ENCODE results near the gene KCNJ8.
"Not testable (repeated sequence)": the region's sequence is repeated elsewhere in the genome, so short reads cannot be mapped to it uniquely, and the experiment has no call there.

Gene KCNJ8

GRCh38 chr12:21774358-21775132 lies at the start of gene KCNJ8:
Gene KCNJ8, minus strand, starts transcription at chr12:21774706. Its CDS starts 1,090 bp downstream, at chr12:21773616.
- no peak for DNase-seq

DNA sequence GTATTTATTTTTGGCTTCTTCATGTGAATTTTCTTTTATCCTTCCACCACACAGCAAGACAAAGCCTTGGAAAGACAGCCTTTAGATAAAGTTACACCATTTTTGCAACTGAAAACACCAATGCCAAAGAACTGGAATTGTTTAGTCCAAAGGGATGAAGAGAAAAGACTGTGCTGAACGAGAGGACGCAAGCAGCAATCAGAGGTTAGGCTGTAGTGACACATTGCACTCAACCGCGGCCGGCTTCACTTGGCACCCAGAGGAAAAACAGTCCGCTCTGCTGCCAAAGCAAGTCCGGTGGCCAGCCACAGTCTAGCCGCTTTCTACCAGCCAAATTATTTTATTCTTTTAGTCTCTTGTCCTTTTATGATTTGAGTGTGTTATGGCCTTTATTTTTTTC lies 49.1 kb upstream of the KCNJ8 start:
- no peak for DNase-seq

GRCh38 chr12:21819678-21820077 lies 45.2 kb upstream of the KCNJ8 start:
- DNase-seq = no peak

DNA sequence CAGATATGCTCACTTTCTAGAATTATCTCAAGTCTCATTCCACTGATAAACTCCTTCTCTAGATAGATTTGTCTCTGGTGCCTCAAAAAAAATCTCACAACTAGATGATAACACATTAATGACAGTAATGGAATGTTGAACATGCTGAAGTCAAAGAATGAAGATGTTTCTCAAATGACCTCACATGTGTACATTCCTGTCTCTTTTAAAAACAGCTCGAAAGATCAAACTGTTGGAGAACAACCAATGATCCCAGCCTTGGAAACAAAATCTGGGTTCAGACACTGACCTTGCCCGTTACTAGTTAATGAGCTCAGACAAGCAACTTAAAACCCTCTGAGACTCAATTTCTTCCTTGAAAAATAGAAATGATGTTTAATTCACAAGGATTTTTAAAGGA lies 44.7 kb upstream of the KCNJ8 start:
- no peak for DNase-seq

DNA sequence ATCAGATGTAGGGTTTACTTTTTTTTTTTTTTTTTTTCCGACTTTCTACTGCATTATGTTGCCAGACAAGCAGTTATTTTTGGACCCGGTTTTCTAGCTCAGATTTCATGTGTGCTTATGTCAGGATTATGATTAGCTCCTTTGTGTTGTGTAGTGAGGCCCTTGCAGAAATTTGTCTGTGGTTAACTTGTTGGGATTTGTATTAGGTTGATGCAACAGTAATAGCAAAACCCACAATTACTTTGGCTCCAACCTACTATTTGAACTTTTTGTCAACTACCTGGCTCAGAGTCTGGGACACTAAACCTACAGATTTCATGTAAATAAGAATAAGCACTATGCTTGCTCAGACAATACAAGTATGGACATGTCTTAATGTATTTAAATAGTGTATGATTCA lies 44.1 kb upstream of the KCNJ8 start:
- DNase-seq = no peak

DNA sequence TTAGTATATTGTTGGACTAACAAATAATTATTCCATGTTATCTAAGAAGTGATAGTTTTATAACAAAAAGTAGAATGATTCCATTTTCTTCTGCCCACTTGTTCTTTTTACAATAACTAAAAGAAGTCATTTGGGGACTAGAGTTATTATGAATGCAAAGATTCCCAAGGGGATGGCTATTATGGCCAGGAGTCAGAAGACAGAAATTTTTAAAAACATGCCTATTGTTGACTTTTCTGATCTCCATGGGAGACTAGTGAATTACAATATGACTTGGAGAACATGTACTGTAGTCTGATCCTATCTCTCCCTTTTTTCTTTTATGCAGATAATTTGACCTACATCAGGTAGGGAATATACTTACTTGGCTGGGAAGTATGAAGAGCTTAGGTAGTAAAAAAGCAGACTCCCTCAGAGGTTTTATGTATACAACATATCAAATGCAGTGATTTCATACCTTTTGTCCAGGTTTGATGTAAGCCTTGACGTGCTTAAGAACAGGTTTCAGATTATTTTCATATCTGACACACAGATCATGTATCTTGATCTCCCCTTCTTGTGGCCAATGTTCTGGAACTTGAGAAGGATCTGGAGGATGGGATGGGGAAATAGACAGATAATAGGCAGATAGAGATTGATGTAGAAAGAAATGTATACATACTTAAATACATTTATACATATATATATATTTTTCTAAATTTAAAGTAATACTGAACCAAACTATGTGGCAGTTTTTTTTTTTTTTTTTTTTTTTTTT lies 41.0 kb upstream of the KCNJ8 start:
- DNase-seq = no peak

DNA sequence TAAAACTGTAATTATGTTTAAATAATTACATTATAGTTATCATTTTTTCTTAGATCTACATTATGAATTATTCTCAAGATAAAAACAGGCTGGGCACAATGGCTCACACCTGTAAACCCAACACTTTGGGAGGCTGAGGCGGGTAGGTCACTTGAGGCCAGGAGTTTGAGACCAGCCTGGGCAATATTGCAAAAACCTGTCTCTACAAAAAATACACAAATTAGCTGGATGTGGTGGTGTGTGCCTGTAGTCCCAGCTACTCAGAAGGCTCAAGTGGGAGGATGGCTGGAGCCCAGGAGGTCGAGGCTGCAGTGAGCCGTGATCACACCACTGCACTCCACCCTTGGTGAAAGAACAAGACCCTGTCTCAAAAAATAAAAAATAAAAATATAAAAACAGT lies 40.3 kb upstream of the KCNJ8 start:
- no peak for DNase-seq

- DNase-seq = no peak
Observed at GRCh38 chr12:21814327-21814726, 39.8 kb upstream of the KCNJ8 start.

GRCh38 chr12:21813751-21814150 lies 39.2 kb upstream of the KCNJ8 start:
- DNase-seq = no peak

- no peak for DNase-seq
Observed at GRCh38 chr12:21813125-21813524, 38.6 kb upstream of the KCNJ8 start.

DNA sequence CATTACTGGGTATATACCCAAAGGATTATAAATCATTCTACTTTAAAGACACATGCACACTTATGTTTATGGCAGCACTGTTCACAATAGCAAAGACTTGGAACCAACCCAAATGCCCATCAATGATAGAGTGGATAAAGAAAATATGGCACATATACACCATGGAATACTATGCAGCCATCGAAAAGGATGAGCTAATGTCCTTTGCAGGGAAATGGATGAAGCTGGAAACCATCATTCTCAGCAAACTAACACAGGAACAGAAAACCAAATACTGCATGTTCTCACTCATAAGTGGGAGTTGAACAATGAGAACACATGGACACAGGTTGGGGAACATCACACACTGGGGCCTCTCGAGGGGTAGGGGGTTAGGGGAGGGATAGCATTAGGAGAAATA lies 37.8 kb upstream of the KCNJ8 start:
- DNase-seq = not testable (repeated sequence)

DNA sequence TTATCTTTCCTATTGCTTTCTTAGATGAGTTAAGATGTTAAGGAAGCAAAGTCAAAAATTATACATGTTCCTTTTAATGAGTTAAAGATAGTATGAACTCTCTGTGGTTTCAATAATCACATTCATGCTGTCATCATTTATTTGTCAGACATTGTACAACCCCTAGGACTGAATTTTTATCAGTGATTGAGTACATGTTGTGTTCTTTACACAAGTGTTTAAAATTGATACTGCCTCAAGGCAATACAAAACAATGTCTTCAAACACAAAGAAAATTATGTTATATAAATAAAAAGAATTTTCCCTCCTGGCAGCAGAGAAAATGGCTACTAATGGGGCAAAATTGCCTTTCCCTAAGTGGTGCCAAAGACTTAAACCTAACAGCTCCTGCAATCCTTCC lies 34.6 kb upstream of the KCNJ8 start:
- DNase-seq = no peak

- no peak for DNase-seq
Observed at GRCh38 chr12:21806255-21806654, 31.7 kb upstream of the KCNJ8 start.

DNA sequence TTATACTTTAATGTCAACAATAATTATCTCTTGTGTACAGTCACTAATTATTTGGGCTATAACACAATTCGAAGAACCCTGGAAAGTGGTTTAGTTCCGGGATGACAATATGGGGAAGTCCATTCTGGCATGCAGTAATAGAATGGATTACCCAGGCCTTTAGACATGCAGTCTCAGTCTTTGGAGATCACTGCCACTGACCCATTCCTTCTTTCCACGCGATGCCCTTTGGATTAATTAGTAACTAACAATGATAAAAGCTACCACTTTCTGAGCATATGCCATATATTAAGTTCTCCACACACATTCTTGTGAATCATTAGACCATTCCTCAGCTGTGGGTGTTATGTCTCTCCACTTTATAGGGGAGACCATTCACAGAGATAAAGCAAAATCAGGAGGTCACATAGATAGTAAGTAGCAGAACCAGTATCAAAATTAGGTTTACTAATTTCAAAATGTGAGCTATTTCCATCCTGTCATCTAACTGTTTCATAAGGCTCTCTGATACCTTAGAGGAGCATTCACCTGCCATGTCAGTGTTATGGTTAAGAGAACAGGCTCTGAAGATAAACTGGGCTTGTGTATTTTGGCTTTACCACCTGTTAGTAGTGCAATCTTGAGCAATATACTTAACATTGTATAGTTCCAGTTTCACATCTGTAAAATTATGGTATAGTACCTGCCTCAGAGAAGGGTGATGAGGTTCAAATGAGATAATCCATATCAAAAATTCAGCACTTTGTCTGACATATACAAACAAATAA lies 27.2 kb upstream of the KCNJ8 start:
- no peak for DNase-seq

DNA sequence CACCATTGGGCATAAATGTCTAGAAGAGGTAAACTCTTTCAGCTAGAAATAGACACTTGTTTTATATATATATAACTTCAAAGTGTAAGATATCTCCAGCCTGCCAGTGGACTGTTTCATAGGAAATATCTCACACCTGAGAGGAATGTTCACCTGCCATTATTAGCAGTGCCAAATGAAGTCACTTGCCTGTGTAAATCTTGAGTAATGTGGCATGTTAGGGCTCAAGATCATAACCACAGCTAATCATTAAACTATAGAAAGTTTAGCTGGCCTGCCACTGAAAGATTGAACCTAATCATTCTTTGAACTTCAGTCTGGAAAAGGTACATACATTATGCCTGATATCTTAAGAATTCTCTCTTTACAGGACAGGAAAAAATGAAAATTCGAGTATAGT lies 25.5 kb upstream of the KCNJ8 start:
- DNase-seq = no peak

GRCh38 chr12:21797539-21797938 lies 23.0 kb upstream of the KCNJ8 start:
- no peak for DNase-seq

DNA sequence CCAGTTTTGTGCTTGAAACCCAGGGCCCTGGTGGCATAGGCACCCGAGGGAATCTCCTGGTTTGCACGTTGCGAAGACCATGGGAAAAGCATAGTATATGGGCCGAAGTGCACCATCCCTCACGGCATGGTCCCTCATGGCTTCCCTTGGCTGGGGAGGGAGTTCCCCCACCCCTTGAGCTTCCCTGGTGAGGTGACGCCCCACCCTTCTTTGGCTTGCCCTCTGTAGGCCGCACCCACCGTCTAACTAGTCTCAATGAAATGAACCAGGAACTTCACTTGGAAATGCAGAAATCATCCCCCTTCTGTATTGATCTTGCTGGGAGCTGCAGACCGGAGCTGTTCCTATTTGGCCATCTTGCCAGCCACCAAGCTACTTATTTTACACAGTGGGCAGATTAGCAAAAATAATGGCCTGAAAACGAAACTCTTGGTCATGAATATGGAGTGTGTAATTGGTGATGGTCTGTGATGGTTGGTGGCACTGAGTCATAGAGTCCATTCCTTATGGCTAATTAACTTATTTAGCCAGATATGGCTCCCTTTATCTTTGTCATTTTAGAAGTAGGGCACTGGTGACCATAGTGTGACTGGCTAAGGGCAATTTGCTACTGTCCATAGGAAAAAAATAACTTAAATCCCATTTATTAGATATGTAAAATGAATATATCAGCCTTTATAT lies 21.3 kb upstream of the KCNJ8 start:
- DNase-seq = no peak

- DNase-seq = not testable (repeated sequence)
Observed at GRCh38 chr12:21794807-21795595, 20.5 kb upstream of the KCNJ8 start.

- not testable (repeated sequence) for DNase-seq
Observed at GRCh38 chr12:21789687-21790086, 15.2 kb upstream of the KCNJ8 start.

DNA sequence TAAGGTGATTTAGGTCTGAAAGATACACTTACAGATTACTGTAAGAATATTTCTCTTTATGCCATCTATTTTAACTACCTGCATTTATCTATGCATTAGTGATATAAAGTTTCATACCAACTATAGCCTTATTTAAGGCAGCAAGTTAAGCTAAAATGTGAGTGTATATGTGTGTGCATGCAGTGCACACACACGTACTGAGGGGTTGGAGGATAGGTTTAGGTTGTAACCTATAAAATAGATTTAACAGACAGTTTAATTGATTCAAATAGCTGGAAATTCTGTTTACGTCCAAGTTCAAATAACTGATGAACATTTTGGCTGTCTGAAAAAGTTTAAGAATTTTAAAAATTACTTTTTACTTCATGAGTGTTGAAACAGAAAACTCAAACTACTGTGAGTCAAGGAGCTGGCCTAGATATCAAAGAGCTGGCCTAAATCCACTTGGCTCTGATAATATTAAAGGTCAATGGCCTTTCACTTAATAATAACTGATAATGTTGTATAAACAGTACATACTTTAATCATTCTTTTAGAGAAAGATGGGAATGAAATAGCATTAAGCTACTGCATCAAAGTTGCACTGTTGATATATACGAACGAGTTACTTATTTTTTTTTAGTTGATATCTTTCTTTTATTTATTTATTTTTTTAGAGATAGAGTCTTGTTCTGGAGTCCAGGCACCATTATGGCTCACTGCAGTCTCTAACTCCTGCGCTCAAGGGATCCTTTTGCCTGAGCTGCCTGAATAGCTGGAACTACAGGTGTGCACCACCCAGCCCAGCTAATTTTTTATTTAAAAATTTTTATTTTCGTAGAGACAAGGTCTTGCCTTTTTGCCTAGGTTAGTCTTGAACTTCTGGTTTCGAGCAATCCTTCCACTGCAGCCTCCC lies 13.8 kb upstream of the KCNJ8 start:
- DNase-seq = no peak

- DNase-seq = no peak
Observed at GRCh38 chr12:21786041-21786531, 11.6 kb upstream of the KCNJ8 start.

Measured in NCI-H2029 (cell line).